Measurements from ENCODE around the gene SAPCD1. TPM values are rescaled to one million over a fixed set of nuclear protein-coding genes. Genes with fewer than 3 reads are reported as not detected.

The SAPCD1 gene
- total and polyA plus RNA-seq, 2 donors (not counting 3 experiments of a cell fraction or from before 2014, with no cell fraction given) = 1.6 to 11.7 TPM

DNA sequence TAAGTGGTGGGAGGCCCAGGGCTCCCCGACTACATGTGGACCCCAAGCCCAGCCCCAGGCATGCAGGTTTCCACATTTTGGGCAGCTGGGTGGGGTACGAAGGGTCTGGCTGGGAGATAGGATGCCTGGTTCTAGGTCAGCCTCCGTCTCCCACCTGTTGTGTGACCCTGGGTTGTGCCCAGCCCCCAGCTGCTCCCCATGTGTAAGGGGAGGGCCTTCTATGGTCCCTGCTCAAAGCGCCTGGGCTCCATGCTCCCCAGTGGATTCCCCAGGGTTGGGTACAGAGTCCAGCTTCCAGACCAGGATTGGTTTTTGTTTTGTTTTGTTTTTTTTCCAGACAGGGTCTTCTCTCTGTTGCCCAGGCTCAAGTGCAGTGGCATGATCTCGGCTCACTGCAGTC, 15.7 kb downstream of the SAPCD1 start:
- ChIA-PET CTCF (interaction anchor here (0.7 to 2.3 kb wide), 8 partner anchors 8 to 53 kb away, joined by 3 to 14 read pairs (median 4); partner anchors contain the start of genes HSPA1A and HSPA1L), POLR2A (no interaction called here)
- no peak overlapping the region for H3K27ac ChIP-seq (ENCODE audit: insufficient read depth, low read depth, low read length)
- no peak overlapping the region for H2AFZ ChIP-seq (ENCODE audit: low read depth, low read length)
- no TSS peak for BruUV-seq (replicated peaks)
- no peaks in the 10 kb centered on the region for H3K27me3 ChIP-seq (ENCODE audit: control insufficient read depth in 2 of 2, insufficient read depth in 2 of 2, low read length in 2 of 2)
- H3K4me3 ChIP-seq (replicated peaks in 1 of 3; ENCODE audit: insufficient read depth in 1 of 3, low read depth in 1 of 3, low read length in 3 of 3) = no peak overlapping the region
- dilution Hi-C loops (cut with MboI; ENCODE audit: extremely low pct_ligation_motif_present, low sequenced_read_pairs) = no loop called here
- H3K9me3 ChIP-seq (replicated peaks; ENCODE audit: control insufficient read depth, insufficient read depth, low read length) = no peaks in the 10 kb centered on the region
- no peaks in the 10 kb centered on the region for H3K9me1 ChIP-seq (replicated peaks; ENCODE audit: control insufficient read depth, extremely low read depth, insufficient read depth, low read length)
- TF ChIP-seq, protein P1, sequence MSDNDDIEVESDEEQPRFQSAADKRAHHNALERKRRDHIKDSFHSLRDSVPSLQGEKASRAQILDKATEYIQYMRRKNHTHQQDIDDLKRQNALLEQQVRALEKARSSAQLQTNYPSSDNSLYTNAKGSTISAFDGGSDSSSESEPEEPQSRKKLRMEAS (IDR thresholded peaks at IDR 0.05; ENCODE audit: insufficient read depth, insufficient read length) = no peak
- TF ChIP-seq, protein P2, sequence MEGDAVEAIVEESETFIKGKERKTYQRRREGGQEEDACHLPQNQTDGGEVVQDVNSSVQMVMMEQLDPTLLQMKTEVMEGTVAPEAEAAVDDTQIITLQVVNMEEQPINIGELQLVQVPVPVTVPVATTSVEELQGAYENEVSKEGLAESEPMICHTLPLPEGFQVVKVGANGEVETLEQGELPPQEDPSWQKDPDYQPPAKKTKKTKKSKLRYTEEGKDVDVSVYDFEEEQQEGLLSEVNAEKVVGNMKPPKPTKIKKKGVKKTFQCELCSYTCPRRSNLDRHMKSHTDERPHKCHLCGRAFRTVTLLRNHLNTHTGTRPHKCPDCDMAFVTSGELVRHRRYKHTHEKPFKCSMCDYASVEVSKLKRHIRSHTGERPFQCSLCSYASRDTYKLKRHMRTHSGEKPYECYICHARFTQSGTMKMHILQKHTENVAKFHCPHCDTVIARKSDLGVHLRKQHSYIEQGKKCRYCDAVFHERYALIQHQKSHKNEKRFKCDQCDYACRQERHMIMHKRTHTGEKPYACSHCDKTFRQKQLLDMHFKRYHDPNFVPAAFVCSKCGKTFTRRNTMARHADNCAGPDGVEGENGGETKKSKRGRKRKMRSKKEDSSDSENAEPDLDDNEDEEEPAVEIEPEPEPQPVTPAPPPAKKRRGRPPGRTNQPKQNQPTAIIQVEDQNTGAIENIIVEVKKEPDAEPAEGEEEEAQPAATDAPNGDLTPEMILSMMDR (IDR thresholded peaks at IDR 0.05; ENCODE audit: extremely low read depth in 1 of 2, insufficient read depth in 1 of 2, low read depth in 1 of 2, low read length in 2 of 2) = no peak
- no peak for DNase-seq (ENCODE audit: low read depth, low spot score)
- H3K9ac ChIP-seq (replicated peaks; ENCODE audit: extremely low read depth, insufficient read depth, low read length) = no peak overlapping the region
- H3K79me2 ChIP-seq (ENCODE audit: control insufficient read depth, insufficient read depth, low read length) = no peaks in the 10 kb centered on the region
- peaks cover 3 to 34% of the 10 kb centered on the region in 2 experiments for H3K36me3 ChIP-seq (ENCODE audit: control insufficient read depth in 2 of 2, extremely low read depth in 1 of 2, insufficient read depth in 2 of 2, low read length in 2 of 2)
- no peak overlapping the region for H3K4me2 ChIP-seq (ENCODE audit: insufficient read depth, low read length)
- H4K20me1 ChIP-seq (replicated peaks; ENCODE audit: control insufficient read depth, extremely low read depth, insufficient read depth, low read length) = no peaks in the 10 kb centered on the region
- peaks cover 4% of the 10 kb centered on the region for H3K4me1 ChIP-seq (ENCODE audit: control insufficient read depth, extremely low read depth, insufficient read depth, low read length)
- FAIRE-seq = no peak
- intact Hi-C loops (cut with micrococcal nuclease) = no loop called here

DNA sequence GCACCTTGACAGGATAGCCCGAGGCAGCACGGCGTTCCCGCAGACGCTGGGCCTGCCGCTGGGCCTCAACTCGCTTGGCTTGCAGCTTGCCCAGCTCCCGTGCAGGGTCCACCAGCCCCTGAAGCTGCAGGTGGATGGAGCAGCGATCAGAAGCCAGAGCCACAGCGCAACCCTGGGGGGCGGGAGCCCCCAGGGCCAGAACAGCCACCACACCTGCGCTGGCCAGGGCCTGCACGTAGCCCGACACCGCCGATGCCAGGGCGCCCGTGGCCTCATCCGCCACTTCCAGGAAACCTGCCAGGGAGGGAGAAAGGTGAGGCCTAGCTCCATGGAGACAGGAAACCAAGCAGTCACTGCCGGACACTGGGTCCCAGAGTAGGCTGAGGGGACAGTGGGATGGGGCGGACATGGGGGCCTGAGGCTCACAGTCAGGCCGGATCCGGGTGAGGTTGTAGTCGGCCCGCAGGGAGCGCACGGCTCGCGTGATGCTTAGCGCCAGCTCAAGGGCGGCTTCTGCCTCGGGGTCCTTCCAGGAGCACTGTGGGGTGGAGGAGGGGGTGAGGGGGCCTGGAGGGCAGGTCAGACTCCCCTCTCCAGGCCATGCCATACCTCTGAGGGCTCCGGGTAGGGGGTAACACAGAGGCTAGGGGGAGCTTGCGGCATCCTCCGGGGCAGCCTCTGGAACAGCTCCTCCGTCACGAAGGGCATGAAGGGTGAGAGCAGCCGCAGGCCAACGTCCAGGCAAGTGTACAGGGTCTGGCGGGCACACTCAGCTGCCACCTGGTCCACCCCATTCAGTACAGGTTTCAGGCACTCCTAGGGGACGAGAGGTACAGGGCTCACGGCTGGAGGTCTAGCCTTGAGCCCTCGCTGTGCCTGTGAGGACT, 16.8 kb downstream of the SAPCD1 start:
- POLR2A ChIA-PET = no interaction called here
- H3K9ac ChIP-seq (replicated peaks; ENCODE audit: extremely low read depth, insufficient read depth, low read length) = no peak overlapping the region
- CTCF ChIA-PET = interaction anchor here (1.0 to 2.3 kb wide), 2 partner anchors 9 to 12 kb away, joined by 4 to 14 read pairs; no protein-coding TSS in a partner anchor
- no peaks in the 10 kb centered on the region for H3K27me3 ChIP-seq (ENCODE audit: control insufficient read depth in 2 of 2, insufficient read depth in 2 of 2, low read length in 2 of 2)
- no peaks in the 10 kb centered on the region for H3K79me2 ChIP-seq (ENCODE audit: control insufficient read depth, insufficient read depth, low read length)
- FAIRE-seq (no peak), DNase-seq (ENCODE audit: low read depth, low spot score) (no peak)
- no peak overlapping the region for H2AFZ ChIP-seq (ENCODE audit: low read depth, low read length)
- BruUV-seq (replicated peaks) = TSS peak; percentile 37
- no peak overlapping the region for H3K4me2 ChIP-seq (ENCODE audit: insufficient read depth, low read length)
- H3K4me3 ChIP-seq (replicated peaks in 1 of 3; ENCODE audit: insufficient read depth in 1 of 3, low read depth in 1 of 3, low read length in 3 of 3) = no peak overlapping the region
- dilution Hi-C loops (cut with MboI; ENCODE audit: extremely low pct_ligation_motif_present, low sequenced_read_pairs) (no loop called here), intact Hi-C loops (cut with micrococcal nuclease) (no loop called here)
- no peak overlapping the region for H3K27ac ChIP-seq (ENCODE audit: insufficient read depth, low read depth, low read length)
- no peaks in the 10 kb centered on the region for H3K9me1 ChIP-seq (replicated peaks; ENCODE audit: control insufficient read depth, extremely low read depth, insufficient read depth, low read length)
- H3K36me3 ChIP-seq (ENCODE audit: control insufficient read depth in 2 of 2, extremely low read depth in 1 of 2, insufficient read depth in 2 of 2, low read length in 2 of 2) = peaks cover 3 to 38% of the 10 kb centered on the region in 2 experiments
- H4K20me1 ChIP-seq (replicated peaks; ENCODE audit: control insufficient read depth, extremely low read depth, insufficient read depth, low read length) = no peaks in the 10 kb centered on the region
- no peaks in the 10 kb centered on the region for H3K9me3 ChIP-seq (replicated peaks; ENCODE audit: control insufficient read depth, insufficient read depth, low read length)
- TF ChIP-seq, protein P2 (IDR thresholded peaks at IDR 0.05; ENCODE audit: extremely low read depth in 1 of 2, insufficient read depth in 1 of 2, low read depth in 1 of 2, low read length in 2 of 2) = no peak
- TF ChIP-seq POLR2A (IDR thresholded peaks at IDR 0.05; ENCODE audit: low read depth, low read length) (no peak), GATA2 (IDR thresholded peaks at IDR 0.05; ENCODE audit: insufficient read depth, insufficient read length, low read depth, low read length) (no peak), EZH2 (IDR thresholded peaks at IDR 0.05; ENCODE audit: borderline replicate concordance, low read depth, low read length, severe bottlenecking) (no peak), FOS (IDR thresholded peaks at IDR 0.05; ENCODE audit: borderline replicate concordance, insufficient read depth, low read length) (no peak), JUN (IDR thresholded peaks at IDR 0.05; ENCODE audit: borderline replicate concordance, insufficient read depth, insufficient read length, low read depth) (no peak), MYC (IDR thresholded peaks at IDR 0.05; ENCODE audit: low read depth, low read length) (no peak), POLR2AphosphoS5 (IDR thresholded peaks at IDR 0.05; ENCODE audit: insufficient read depth, low read depth, low read length) (no peak)
- TF ChIP-seq, protein P1 (IDR thresholded peaks at IDR 0.05; ENCODE audit: insufficient read depth, insufficient read length) = no peak
- H3K4me1 ChIP-seq (ENCODE audit: control insufficient read depth, extremely low read depth, insufficient read depth, low read length) = peaks cover 4% of the 10 kb centered on the region

All from endothelial cell of umbilical vein (primary cell).